ENCODE data around the gene MPC2.
"Not testable (repeated sequence)": the region's sequence is repeated elsewhere in the genome, so short reads cannot be mapped to it uniquely, and the experiment has no call there.

MPC2 gene

GRCh38 chr1:167934426-167935215 lies 2.3 kb downstream of the MPC2 start:
- peak; percentile 6 for DNase-seq

GRCh38 chr1:167933788-167934187 lies 3.1 kb downstream of the MPC2 start:
- DNase-seq: no peak

DNA sequence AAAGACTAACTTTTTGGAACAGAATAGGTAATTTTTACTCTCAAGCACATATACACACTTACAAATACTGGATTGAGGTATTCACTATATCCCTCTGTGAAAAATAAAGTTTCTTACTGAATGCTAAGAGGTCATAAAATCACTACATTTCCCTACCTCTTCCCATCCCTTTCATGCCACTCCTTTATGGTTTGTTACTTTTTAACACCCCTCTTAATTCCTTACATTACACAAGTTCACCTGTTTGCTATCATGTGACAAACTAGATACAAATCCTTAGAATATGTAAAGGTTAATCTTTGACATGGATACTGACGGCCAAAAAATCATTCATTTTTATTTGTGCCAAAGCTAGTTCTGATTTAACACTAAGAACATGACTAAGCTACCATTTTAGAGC lies 7.1 kb downstream of the MPC2 start:
- DNase-seq: no peak

DNA sequence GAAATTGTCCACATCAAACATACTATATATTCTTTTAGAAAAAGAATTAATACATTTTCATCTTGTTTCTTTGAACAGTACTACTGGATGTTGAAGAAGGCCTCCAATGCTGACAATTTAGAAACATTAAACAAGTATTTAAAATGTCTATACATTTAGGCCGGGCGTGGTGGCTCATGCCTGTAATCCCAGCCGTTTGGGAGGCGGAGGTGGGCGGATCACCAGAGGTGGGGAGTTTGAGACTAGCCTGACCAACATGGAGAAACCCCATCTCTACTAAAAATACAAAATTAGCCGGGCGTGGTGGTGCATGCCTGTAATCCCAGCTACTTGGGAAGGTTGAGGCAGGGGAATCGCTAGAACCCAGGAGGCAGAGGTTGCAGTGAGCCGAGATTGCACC lies 8.0 kb downstream of the MPC2 start:
- not testable (repeated sequence) for DNase-seq

DNA sequence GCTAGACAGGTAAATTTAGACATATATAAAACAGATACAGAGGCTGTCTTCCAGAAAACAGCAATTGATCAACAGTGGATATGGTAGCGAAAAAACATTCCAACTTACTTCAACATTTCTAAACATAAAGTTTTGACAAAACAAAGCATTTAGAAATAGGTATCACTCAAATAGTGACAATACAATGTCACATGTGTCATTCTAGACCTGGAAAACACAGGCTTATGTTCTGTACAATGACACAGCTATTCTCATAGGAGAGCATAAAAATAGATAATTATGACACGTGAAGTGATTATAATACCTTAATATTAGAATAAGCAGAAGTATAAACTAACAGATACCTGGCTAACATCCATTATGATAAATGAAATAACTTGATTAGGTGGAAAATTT lies 8.4 kb downstream of the MPC2 start:
- DNase-seq: no peak

GRCh38 chr1:167927046-167927754 lies 9.7 kb downstream of the MPC2 start:
- no peak for DNase-seq

DNA sequence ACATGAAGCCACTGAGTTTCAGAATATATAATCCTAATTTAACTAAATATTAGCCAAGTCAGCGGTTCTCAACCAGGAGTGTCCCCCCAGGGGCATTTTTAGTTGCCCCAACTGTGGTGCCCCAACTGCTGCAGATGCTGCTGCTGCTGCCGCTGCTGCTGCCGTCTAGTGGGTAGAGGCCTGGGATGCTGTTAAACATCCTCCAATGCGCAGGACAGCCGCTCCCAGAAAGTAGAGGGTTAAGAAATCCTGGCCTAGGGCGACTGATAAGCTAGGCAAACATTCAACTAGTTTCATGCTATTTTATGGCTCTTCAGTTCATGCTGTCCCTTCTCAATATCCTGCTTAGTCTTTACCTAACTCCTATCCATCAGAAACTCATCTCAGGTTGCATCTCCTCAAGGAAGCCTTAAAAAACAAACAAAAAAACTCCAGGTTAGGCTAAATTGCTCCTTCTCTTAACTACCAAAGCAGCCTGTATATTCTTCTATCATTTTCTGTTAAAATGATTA lies 10.3 kb downstream of the MPC2 start:
- DNase-seq: no peak

GRCh38 chr1:167924543-167925231 lies 12.2 kb downstream of the MPC2 start:
- DNase-seq: no peak

- no peak for DNase-seq
These were observed 12.8 kb downstream of the MPC2 start for GRCh38 chr1:167924102-167924501.

DNA sequence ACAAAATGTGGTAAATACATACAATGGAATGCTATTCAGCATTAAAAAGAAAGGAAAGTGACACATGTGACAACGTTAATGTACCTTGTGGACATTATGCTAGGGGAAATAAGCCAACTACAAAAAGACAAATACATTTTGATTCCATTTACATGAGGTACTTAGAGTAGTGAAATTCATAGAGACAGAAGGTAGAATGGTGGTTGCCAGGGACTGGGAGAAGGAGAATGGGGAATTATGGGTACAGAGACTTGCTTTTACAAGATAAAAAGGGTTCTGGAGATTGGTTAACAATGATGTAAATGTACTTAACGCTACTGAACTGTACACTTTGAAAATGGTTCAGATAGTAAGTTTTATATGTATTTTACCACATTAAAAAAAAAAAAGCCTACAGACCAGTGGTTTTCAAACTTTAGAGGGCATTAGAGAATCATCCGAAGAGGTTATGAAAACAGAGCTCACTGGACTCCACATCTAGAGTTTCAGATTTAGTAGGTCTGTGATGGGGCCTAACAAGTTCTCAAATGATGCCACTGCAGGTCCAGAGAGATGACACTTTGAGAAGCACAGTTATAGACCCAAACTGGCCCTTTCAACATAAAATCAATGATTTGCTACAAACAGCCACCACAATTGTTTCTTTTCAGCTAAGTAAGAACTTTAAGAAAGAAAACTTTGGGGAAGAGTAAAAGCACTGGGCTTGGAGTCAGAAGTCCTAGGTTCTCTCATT lies 13.4 kb downstream of the MPC2 start:
- no peak for DNase-seq

GRCh38 chr1:167922611-167923074 lies 14.2 kb downstream of the MPC2 start:
- peak; percentile 4 for DNase-seq

DNA sequence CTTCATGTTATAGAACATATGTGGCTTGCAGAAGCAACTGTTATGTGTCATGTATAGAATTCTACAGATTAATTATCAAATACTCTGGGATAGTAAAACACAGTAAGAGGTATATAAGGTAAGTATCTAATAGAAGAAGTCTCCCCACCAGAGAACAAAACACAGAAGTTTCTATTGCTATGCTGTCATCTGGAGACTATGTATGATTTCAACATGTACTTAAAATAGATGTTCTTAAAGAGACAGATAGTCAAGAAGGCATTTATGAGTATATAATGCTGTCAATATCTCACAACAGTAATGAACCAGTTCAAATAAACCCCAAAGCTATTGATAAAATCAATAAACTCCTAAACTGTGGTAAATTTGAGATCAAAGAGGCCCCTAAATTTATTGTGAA lies 14.8 kb downstream of the MPC2 start:
- DNase-seq: no peak

GRCh38 chr1:167916766-167917511 lies 19.9 kb downstream of the MPC2 start:
- DNase-seq: no peak

DNA sequence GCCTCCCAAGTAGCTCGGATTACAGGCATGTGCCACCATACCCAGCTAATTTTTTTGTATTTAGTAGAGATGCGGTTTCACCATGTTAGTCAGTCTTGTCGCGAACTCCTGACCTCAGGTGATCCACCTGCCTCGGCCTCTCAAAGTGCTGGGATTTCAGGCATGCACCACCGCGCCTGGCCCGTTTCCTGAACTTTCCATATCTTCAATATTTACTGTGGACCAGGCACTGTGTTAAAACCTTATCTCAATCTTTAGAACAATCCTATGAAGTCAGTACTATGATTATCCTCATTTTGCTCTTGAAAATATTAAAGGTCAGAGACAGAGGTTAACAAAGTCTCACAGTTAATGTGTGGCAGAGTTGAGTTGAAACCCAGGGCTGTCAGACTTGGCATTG lies 21.3 kb downstream of the MPC2 start:
- no peak for DNase-seq

DNA sequence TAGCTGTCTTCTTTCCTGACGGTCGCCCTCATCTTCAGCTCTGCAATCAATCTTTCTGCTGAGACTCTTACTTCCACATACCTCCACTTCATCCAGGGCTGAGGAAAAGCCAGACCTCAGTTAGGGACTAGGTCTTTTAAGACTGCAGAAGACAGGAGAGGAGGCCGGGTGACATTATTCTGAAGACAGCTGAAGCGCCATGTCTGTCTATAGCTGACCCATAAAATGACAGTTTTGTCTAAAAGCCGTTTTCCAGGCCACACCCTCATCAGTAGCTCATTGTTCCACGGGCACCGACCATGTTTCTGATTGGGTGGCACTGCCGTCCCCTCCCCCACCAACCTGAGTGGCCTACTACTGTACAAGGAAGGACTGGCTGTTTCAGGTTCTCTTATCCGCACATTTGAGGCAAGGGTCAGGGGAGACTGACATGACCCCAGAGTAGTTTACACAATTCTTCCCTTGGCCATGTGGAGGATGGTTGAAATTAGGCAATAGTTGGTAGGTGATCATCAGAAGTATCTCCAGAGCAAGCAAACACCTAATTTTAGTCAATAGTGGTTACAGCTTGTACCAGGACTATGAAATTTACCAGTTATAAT lies 22.9 kb downstream of the MPC2 start, which contains the start of gene ADCY10:
Gene ADCY10 (minus strand): TSS at position 240 of the 602 bp plus-strand sequence. CDS start 8,994 bp downstream, outside the sequence.
- no peak for DNase-seq

DNA sequence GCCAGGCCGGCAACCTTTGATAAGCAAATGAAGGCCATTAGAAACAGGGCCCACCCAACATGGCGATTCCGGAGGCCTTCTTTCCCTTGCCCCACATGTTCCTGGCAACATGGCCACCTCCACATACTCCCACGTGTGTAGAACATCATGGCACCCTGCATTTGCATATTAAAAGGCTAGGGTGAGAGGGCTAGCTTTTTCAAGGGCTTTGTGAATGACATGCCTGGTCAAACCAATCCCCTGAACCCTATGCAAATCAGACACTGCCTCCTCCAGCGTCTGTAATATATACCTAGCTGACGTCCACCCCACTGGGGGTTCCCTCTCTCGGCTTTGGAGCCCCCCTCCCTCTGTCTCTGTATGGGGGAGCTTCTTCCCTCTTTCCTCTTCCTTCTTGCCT lies 24.6 kb downstream of the MPC2 start:
- no peak for DNase-seq

DNA sequence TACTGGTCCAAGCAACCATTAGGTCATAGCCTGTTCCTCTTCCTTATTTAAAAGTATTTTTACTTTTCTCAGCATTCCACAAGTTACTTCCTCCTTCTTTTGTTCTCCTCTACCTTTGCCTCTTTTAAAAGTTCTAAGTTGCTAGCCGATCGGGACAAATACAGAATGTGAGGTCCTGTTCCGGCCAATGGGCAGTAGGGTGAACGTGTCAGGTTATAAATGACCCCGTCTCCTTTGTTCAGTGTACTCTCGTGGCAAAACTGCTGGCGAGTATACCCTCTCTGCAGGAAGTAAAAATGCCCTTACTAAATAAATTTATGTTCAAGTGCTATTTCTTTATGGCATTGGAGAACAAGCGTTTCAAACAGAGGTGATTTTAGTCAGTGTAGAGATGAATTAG lies 25.5 kb downstream of the MPC2 start:
- DNase-seq: no peak

DNA sequence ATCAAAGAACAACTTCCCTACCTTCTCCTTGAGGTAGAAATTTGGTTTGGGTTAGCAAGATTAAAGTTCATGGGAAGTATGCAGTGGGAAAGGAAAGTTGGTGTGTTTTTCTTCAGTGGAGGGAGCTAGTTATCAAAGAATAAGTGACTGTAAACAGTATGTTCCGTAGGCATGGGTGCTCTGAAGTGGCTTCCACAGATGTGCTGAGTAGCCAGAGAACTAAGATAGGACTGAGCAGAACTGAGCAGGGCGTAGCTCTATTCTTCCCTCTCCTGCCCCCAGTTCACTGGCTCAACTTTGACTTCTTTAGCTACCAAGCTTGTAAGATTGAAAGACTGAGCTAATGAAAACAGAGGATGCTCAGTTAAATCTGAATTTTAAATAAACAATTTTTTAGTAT lies 26.3 kb downstream of the MPC2 start:
- no peak for DNase-seq

DNA sequence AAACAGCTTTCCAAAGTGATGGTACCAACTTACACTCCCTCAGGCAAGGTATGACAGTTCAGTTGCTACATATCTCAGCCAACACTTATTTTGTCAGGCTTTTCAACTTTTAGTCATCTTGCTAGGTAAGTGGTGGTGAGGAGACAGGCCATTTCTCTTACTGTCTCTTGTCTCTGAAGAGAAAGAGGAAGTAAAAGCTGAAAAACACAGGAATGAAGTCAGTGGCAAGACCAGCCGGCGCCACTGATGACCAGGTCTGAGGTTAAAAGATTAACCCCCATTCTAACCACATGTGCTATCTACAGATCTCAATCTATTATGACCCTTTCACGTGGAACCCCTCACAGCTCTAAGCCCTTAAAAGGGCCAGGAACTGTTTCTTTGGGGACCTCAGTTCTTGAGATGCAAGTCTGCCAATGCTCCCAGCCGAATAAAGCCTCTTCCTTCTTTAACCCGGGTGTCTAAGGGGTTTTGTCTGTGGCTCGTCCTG lies 27.1 kb downstream of the MPC2 start:
- DNase-seq: no peak

DNA sequence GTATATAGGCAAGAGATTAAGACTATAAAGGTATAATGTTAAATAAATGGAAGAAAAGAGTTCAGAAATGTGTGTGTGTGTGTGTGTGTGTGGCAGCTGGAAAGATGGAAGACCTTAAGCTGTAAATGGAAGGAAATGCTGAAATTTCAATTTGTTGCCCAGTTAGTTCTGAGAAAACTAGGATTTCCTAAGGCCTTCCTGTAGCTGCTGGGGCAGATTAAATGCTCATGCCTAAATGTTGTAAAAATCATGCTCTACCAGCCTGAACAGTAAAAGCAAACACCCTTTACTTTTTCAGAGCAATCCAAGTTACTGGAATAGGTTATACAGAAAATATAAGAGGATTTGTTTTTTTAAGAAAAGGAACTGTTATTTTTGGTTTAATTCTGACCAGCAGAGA lies 31.2 kb downstream of the MPC2 start:
- no peak for DNase-seq

- DNase-seq: no peak
These were observed 31.7 kb downstream of the MPC2 start for GRCh38 chr1:167905182-167905581.
